ACC112 (cell line): ENCODE data around the gene ADCY10.

ENCODE experiments used
- H2AFZ ChIP-seq: fragments of 200-600 bp; sonication (generic); one replicate; pipeline ENCODE4 v1.6.0; 2017; ENCODE audit warnings: antibody characterized with exemption, low read length; ENCODE audit not compliant: unreplicated experiment
- H3K27ac ChIP-seq: fragments of 200-600 bp; sonication (generic); 2 replicates; pipeline ENCODE4 v1.5.1; 2014; ENCODE audit warnings: low read depth, mild to moderate bottlenecking, antibody characterized with exemption, low read length, moderate library complexity
- H3K27me3 ChIP-seq: fragments of 200-600 bp; sonication (generic); 2 replicates; pipeline ENCODE4 v1.6.1; 2014; ENCODE audit warnings: mild to moderate bottlenecking, antibody characterized with exemption, low read length, moderate library complexity, mixed read lengths; ENCODE audit not compliant: insufficient read depth
- H3K36me3 ChIP-seq: fragments of 200-600 bp; sonication (generic); 2 replicates; pipeline ENCODE4 v1.6.1; 2016; ENCODE audit warnings: mild to moderate bottlenecking, antibody characterized with exemption, low read length, moderate library complexity, mixed read lengths; ENCODE audit not compliant: insufficient read depth
- H3K4me1 ChIP-seq: fragments of 200-600 bp; sonication (generic); one replicate; pipeline ENCODE4 v1.6.1; 2016; ENCODE audit warnings: low read length, mixed read lengths; ENCODE audit not compliant: insufficient read depth, unreplicated experiment, control insufficient read depth
- H3K4me3 ChIP-seq: fragments of 200-600 bp; sonication (generic); 2 replicates; pipeline ENCODE4 v1.5.1; 2014; ENCODE audit warnings: mild to moderate bottlenecking, low read depth, low read length
- H3K79me2 ChIP-seq: fragments of 200-600 bp; sonication (generic); one replicate; pipeline ENCODE4 v1.6.0; 2016; ENCODE audit warnings: low read length; ENCODE audit not compliant: control insufficient read depth, unreplicated experiment, insufficient read depth

ADCY10 gene

GRCh38 chr1:167926486-167926997 lies 12.6 kb upstream of the ADCY10 start:
- Histone ChIP-seq H3K36me3 (peaks cover 5% of the 10 kb centered on the region; the same call in 1 of the 2 replicates), H3K27me3 (no peaks in the 10 kb centered on the region), H3K79me2 (peaks cover 40% of the 10 kb centered on the region), H2AFZ (no peak overlapping the region), H3K4me3 (no peak overlapping the region), H3K4me1 (peaks cover 21% of the 10 kb centered on the region), H3K27ac (no peak overlapping the region)

GRCh38 chr1:167924543-167925231 lies 10.8 kb upstream of the ADCY10 start:
- H2AFZ ChIP-seq = no peak overlapping the region
- no peak overlapping the region for H3K4me3 ChIP-seq
- H3K27ac ChIP-seq = no peak overlapping the region
- no peaks in the 10 kb centered on the region for H3K27me3 ChIP-seq
- H3K36me3 ChIP-seq = peaks cover 5% of the 10 kb centered on the region; the same call in 1 of the 2 replicates
- peaks cover 30% of the 10 kb centered on the region for H3K79me2 ChIP-seq
- peaks cover 21% of the 10 kb centered on the region for H3K4me1 ChIP-seq

GRCh38 chr1:167924102-167924501 lies 10.2 kb upstream of the ADCY10 start:
- no peaks in the 10 kb centered on the region for H3K27me3 ChIP-seq
- no peak overlapping the region for H3K4me3 ChIP-seq
- no peak overlapping the region for H3K27ac ChIP-seq
- H3K36me3 ChIP-seq = peaks cover 5% of the 10 kb centered on the region; the same call in 1 of the 2 replicates
- peaks cover 27% of the 10 kb centered on the region for H3K79me2 ChIP-seq
- H2AFZ ChIP-seq = no peak overlapping the region
- peaks cover 21% of the 10 kb centered on the region for H3K4me1 ChIP-seq

GRCh38 chr1:167923324-167924056 lies 9.6 kb upstream of the ADCY10 start:
- no peak overlapping the region for H2AFZ ChIP-seq
- H3K27ac ChIP-seq = no peak overlapping the region
- peaks cover 21% of the 10 kb centered on the region for H3K4me1 ChIP-seq
- peaks cover 25% of the 10 kb centered on the region for H3K79me2 ChIP-seq
- H3K36me3 ChIP-seq = peaks cover 5% of the 10 kb centered on the region; the same call in 1 of the 2 replicates
- no peak overlapping the region for H3K4me3 ChIP-seq
- H3K27me3 ChIP-seq = no peaks in the 10 kb centered on the region

- Histone ChIP-seq H3K27ac (0 out of 2 replicates have a peak overlapping the region, but pooled peaks have one; percentile 20), H3K36me3 (peaks cover 5% of the 10 kb centered on the region), H3K4me1 (peaks cover 21% of the 10 kb centered on the region), H3K27me3 (no peaks in the 10 kb centered on the region), H2AFZ (no peak overlapping the region), H3K4me3 (no peak overlapping the region), H3K79me2 (peaks cover 25% of the 10 kb centered on the region)
These were observed 8.7 kb upstream of the ADCY10 start for GRCh38 chr1:167922611-167923074.

- Histone ChIP-seq H3K27ac (no peak overlapping the region), H3K79me2 (peaks cover 21% of the 10 kb centered on the region), H3K36me3 (peaks cover 5% of the 10 kb centered on the region), H3K4me1 (peaks cover 21% of the 10 kb centered on the region), H3K27me3 (no peaks in the 10 kb centered on the region), H2AFZ (no peak overlapping the region), H3K4me3 (no peak overlapping the region)
These were observed 8.1 kb upstream of the ADCY10 start for GRCh38 chr1:167922023-167922422.

GRCh38 chr1:167916766-167917511 lies 3.0 kb upstream of the ADCY10 start:
- H3K4me3 ChIP-seq = no peak overlapping the region

GRCh38 chr1:167915569-167915968 lies 1.6 kb upstream of the ADCY10 start:
- Histone ChIP-seq H2AFZ (no peak overlapping the region), H3K4me3 (no peak overlapping the region), H3K27me3 (no peaks in the 10 kb centered on the region), H3K79me2 (no peaks in the 10 kb centered on the region), H3K4me1 (no peaks in the 10 kb centered on the region), H3K27ac (no peak overlapping the region), H3K36me3 (no peaks in the 10 kb centered on the region; the same call in 1 of the 2 replicates)

More at GRCh38 chr1:167916766-167917511, 3.0 kb upstream of the ADCY10 start:
- no peaks in the 10 kb centered on the region for H3K27me3 ChIP-seq
- no peak overlapping the region for H2AFZ ChIP-seq
- no peak overlapping the region for H3K27ac ChIP-seq
- H3K79me2 ChIP-seq = no peaks in the 10 kb centered on the region
- H3K4me1 ChIP-seq = peaks cover 3% of the 10 kb centered on the region
- no peaks in the 10 kb centered on the region; the same call in 1 of the 2 replicates for H3K36me3 ChIP-seq

GRCh38 chr1:167912294-167912693 lies 1.6 kb downstream of the ADCY10 start:
- no peak overlapping the region for H3K27ac ChIP-seq
- H2AFZ ChIP-seq = no peak overlapping the region
- no peaks in the 10 kb centered on the region for H3K4me1 ChIP-seq
- no peaks in the 10 kb centered on the region for H3K27me3 ChIP-seq
- H3K36me3 ChIP-seq = no peaks in the 10 kb centered on the region
- no peak overlapping the region for H3K4me3 ChIP-seq
- no peaks in the 10 kb centered on the region for H3K79me2 ChIP-seq

- Histone ChIP-seq H3K27ac (no peak overlapping the region), H3K36me3 (no peaks in the 10 kb centered on the region), H3K27me3 (no peaks in the 10 kb centered on the region), H3K4me1 (no peaks in the 10 kb centered on the region), H3K79me2 (no peaks in the 10 kb centered on the region), H3K4me3 (no peak overlapping the region), H2AFZ (no peak overlapping the region)
These were observed 2.5 kb downstream of the ADCY10 start for GRCh38 chr1:167911413-167911812.
